Activated gamma-delta T cell (primary cell): ENCODE data around the gene PXN.
"Not testable (repeated sequence)": the region's sequence is repeated elsewhere in the genome, so short reads cannot be mapped to it uniquely, and the experiment has no call there.

ENCODE experiments used
- DNase-seq: peaks from one replicate; lab custom pipeline; 2025; lab: John Stamatoyannopoulos, UW

The PXN gene

GRCh38 chr12:120262852-120263747, 2.4 kb downstream of the PXN start:
- no peak for DNase-seq

GRCh38 chr12:120261951-120262851, 3.3 kb downstream of the PXN start:
- no peak for DNase-seq

- DNase-seq, result no peak
Measured at GRCh38 chr12:120260607-120261006, 4.9 kb downstream of the PXN start.

GRCh38 chr12:120259418-120260202, 5.9 kb downstream of the PXN start:
- DNase-seq, result no peak

- DNase-seq, result no peak
Measured at GRCh38 chr12:120258323-120258896, 7.1 kb downstream of the PXN start.

- no peak for DNase-seq
Measured at GRCh38 chr12:120257041-120257821, 8.3 kb downstream of the PXN start.

- no peak for DNase-seq
Measured at GRCh38 chr12:120254809-120255208, 10.7 kb downstream of the PXN start.

- DNase-seq, result not testable (repeated sequence)
Measured at GRCh38 chr12:120253313-120253712, 12.2 kb downstream of the PXN start.

- DNase-seq, result no peak
Measured at GRCh38 chr12:120252071-120252906, 13.2 kb downstream of the PXN start.

- not testable (repeated sequence) for DNase-seq
Measured at GRCh38 chr12:120251364-120252070, 14.0 kb downstream of the PXN start.

- no peak for DNase-seq
Measured at GRCh38 chr12:120249875-120250795, 15.4 kb downstream of the PXN start.

- DNase-seq, result no peak
Measured at GRCh38 chr12:120249266-120249874, 16.2 kb downstream of the PXN start.

- DNase-seq, result no peak
Measured at GRCh38 chr12:120247621-120248030, 17.9 kb downstream of the PXN start.

GRCh38 chr12:120247183-120247582, 18.3 kb downstream of the PXN start:
- DNase-seq, result no peak

GRCh38 chr12:120246705-120247104, 18.8 kb downstream of the PXN start:
- DNase-seq, result not testable (repeated sequence)

- no peak for DNase-seq
Measured at GRCh38 chr12:120242971-120243699, 22.4 kb downstream of the PXN start.

GRCh38 chr12:120242275-120242799, 23.2 kb downstream of the PXN start:
- DNase-seq, result no peak
